NCI-H2107 treated with DMSO at 0.1 percent for 48 hours (cell line): Measurements from ENCODE around the gene ANKUB1.

Experiments used
- DNase-seq: peaks from one replicate; lab custom pipeline; 2025; ENCODE audit not compliant: unreplicated experiment; lab: John Stamatoyannopoulos, UW

The ANKUB1 gene

GRCh38 chr3:149713730-149714654 lies 78.4 kb downstream of the ANKUB1 start:
- no peak for DNase-seq
